ENCODE results near the gene NFIX.

Gene NFIX

GRCh38 chr19:13078897-13079541 lies 83.7 kb downstream of the NFIX start:
- no peak for DNase-seq

DNA sequence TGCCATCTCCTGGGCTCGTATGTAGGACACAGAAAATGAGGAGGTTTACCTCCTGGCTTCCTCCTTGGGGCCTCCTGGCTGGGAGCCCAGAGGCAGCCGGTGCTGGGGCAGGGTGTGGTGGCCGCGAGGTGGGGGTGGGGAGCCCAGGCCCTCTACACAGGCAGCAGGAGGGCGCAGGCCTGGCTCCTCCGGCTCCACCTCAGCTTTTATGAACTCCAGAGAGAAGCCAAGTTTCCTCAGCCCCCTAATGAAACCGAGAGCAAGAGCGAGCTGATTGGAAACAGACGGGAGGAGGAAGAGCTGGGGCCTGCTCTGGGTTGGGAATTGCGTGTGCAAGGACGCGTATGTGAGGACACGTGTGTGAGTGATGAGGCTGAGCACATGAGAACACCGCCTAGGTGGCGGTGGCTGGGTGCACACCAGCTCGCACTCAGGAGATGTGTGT lies 84.3 kb downstream of the NFIX start:
- DNase-seq, result no peak

- DNase-seq, result peak; percentile 15 to 42 (median 29)
Observed at GRCh38 chr19:13082192-13083007, 87.1 kb downstream of the NFIX start.

GRCh38 chr19:13083008-13083404 lies 87.7 kb downstream of the NFIX start:
- DNase-seq, result no peak

DNA sequence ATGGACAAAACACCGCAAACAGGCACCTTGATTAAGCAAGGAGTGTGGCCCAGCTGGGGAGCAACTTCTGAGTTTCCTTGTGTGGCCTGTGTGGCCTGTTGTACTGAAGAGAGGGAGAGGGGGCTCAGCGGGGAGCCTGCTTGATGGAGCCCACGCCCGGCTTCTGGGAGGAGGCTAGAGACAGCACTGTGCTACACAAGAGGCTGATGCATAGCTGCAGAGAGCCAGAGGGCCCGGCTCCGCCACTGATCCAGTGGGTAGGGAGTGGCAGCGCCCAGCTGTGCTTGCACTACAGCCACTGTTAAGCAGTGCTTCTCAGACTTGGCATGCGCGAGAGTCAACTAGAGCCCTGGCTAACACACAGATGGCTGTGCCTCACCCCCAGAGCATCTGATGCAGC lies 88.4 kb downstream of the NFIX start:
- DNase-seq, result no peak

- peak; percentile 34 to 43 (median 35) for DNase-seq
Observed at GRCh38 chr19:13085666-13086065, 90.4 kb downstream of the NFIX start.

- no peak for DNase-seq
Observed at GRCh38 chr19:13086341-13086740, 91.1 kb downstream of the NFIX start.

DNA sequence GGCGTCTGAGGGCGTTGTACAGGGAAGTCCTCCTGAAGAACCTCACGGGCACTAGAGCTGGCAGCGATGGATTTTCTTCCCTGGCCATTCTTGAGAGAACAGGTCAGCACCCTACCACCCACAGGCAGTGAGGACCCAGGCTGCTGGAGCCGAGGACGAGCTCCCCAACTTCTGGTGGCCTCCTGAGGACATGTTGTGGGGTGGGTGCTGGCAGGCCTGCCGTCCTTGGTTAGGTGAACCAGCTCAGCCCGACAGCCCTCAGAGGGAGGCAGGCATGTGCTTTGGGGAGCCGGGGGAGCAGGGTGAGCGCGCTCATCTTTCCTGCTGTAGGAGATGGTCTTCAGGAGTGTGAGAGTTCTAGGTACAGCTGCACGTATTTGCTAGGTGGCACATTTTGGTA lies 92.0 kb downstream of the NFIX start:
- DNase-seq, result no peak

- no peak for DNase-seq
Observed at GRCh38 chr19:13087795-13088537, 92.7 kb downstream of the NFIX start.

- no peak for DNase-seq
Observed at GRCh38 chr19:13089139-13089856, 94.0 kb downstream of the NFIX start.

- DNase-seq, result no peak
Observed at GRCh38 chr19:13089857-13090507, 94.7 kb downstream of the NFIX start.

GRCh38 chr19:13090511-13091231 lies 95.4 kb downstream of the NFIX start:
- DNase-seq, result no peak

- DNase-seq, result peak in 1 of 3 donors; percentile 24
Observed at GRCh38 chr19:13091400-13092157, 96.3 kb downstream of the NFIX start.

GRCh38 chr19:13092158-13092543 lies 96.9 kb downstream of the NFIX start:
- DNase-seq, result no peak

DNA sequence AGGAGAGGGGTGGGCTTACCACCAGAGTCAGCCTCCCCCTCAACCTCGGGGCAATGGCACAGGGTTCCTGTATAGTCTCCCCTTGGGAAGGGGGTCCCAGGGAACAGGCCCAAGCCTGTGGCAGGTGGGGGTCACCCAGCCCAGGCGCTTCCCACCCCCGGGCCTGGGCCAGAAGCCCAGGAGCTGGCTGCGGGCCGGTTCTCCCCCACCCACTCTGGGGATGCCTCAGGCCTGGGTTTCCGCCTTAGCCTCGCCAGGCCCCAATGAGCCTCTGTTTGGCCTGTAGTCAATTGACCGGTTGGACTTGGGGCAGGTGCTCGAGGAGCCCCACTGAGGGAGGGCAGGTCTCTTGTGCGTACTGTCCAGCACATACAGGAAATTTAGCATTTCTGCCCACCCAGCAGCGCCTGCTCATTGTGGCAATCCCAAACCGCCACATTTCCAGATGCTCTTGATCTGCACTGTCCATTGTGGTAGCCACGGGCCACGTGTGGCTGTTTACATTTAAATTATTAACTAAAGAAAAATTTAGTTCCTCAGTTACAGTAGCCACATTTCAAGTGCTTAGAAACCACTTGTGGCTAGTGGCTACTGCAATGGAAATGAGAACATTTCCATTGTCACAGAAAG lies 97.4 kb downstream of the NFIX start:
- no peak for DNase-seq

DNA sequence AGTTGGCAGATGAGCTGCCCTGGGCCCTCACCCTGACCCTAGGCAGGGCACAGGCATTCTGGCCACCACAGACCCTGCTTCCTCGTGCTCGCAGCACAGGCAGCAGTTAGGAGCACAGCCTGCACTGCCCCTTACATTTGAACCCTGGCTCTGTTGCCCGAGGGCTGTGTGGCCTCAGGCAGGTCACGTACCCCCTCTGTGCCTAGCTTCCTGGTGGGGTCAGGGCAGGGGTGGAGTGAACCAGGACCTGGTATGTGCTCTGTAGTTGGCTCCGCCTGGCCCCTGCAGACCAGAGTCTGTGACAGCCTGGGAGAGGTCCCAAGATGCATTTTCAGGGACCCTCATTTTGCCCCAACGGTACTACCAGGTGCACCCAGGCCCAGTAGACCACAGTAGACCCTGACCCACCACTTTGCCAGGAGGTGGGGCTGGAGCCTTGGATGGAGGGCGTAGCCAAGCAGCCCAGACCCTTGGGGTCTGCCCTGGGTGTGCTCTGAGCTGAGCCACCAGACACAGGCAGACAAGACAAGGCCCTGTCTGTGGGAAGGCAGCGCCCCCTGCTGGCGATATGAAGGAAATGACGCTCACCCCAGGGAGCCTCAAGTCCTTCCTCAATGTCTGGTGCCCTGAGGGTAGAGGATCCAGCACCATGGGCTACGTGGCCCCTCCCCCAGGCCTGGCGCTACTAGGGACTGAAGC lies 98.3 kb downstream of the NFIX start:
- peak; percentile 86 to 91 (median 89) for DNase-seq

- DNase-seq, result no peak
Observed at GRCh38 chr19:13094106-13094504, 98.8 kb downstream of the NFIX start.

- peak; percentile 46 to 70 (median 52) for DNase-seq
Observed at GRCh38 chr19:13094771-13095392, 99.6 kb downstream of the NFIX start.

DNA sequence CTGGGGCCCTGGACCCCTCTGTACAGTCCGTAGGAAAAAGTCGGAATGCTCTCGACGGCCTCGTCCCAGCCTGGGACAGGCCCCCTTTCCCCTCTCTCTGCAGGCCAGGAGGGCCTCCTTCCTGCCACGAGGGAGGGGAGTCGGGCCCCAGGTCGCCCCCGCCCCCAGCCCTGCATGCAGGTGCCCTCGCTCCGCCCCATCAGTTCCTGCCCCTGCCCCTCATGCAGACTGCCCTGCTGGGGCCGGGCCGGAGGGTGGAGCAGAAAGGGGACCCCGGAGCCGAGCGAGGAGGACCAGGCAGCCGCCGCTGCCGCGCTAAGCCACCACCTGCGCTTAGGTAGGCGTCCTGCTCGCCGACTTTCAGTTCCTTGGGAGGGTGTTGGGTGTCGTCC lies 100.1 kb downstream of the NFIX start:
- DNase-seq, result no peak
